Kidney epithelial cell (primary cell): ENCODE data around the gene LSM14A. TPM values are rescaled to one million over a fixed set of nuclear protein-coding genes. Genes with fewer than 3 reads are reported as not detected.

Source experiments
- DNase-seq: peaks from one replicate; pipeline ENCODE4 v3.0.0-alpha.2; 2010; ENCODE audit warnings: low read depth
- H3K27me3 ChIP-seq: 2 replicates; pipeline ENCODE4 v1.6.0; 2011; ENCODE audit warnings: low read length; ENCODE audit not compliant: control insufficient read depth, insufficient read depth
- H3K36me3 ChIP-seq: 2 replicates; pipeline ENCODE4 v1.5.1; 2011; ENCODE audit warnings: low read length; ENCODE audit not compliant: control insufficient read depth, insufficient read depth
- H3K4me3 ChIP-seq: 2 replicates; pipeline ENCODE4 v1.5.1; 2011; ENCODE audit warnings: low read depth, mild to moderate bottlenecking, control low read depth, low read length
- CTCF ChIP-seq: IDR thresholded peaks from 2 replicates; pipeline ENCODE4 v1.5.1; 2011; ENCODE audit warnings: mild to moderate bottlenecking, moderate library complexity, low read length, control low read depth, inconsistent platforms; ENCODE audit not compliant: insufficient read depth, poor library complexity, severe bottlenecking
- total RNA-seq: library from RNA; depleted of rRNA; stranded (reverse); fragments of >200 nt; gene quantifications from 2 replicates; pipeline ENCODE4 v1.2.3, GENCODE V29; 2015

Gene LSM14A
- total RNA-seq, 1 donor from 2014 or later, result 105 TPM

DNA sequence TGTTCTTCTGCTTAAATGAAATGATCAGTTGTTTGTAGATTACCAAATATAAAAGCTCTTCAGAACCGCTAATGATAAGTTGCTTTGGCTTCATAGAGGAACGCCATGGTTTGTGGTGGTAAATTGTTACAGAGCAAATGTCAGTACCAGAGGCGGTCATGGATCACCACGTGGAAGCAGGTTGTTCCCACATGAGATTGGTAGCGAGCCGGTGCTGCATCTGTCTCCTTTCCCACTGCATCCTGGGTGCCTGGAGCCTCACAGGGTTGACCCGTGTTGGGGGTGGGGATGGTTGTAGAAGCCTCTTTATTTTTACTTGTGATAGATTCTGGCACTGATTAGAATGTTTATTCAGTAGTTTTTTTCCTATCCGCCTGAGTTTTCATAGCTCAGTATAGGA is 96.8 kb downstream of the LSM14A start:
- Histone ChIP-seq H3K27me3 (no peaks in the 10 kb centered on the region), H3K36me3 (peaks cover 1% of the 10 kb centered on the region), H3K4me3 (no peak overlapping the region)
- no peak for TF ChIP-seq CTCF
- no peak for DNase-seq

- TF ChIP-seq CTCF, result no peak
- no peak for DNase-seq
- no peak overlapping the region for H3K4me3 ChIP-seq
Measured at GRCh38 chr19:34269489-34269888, 97.2 kb downstream of the LSM14A start.

DNA sequence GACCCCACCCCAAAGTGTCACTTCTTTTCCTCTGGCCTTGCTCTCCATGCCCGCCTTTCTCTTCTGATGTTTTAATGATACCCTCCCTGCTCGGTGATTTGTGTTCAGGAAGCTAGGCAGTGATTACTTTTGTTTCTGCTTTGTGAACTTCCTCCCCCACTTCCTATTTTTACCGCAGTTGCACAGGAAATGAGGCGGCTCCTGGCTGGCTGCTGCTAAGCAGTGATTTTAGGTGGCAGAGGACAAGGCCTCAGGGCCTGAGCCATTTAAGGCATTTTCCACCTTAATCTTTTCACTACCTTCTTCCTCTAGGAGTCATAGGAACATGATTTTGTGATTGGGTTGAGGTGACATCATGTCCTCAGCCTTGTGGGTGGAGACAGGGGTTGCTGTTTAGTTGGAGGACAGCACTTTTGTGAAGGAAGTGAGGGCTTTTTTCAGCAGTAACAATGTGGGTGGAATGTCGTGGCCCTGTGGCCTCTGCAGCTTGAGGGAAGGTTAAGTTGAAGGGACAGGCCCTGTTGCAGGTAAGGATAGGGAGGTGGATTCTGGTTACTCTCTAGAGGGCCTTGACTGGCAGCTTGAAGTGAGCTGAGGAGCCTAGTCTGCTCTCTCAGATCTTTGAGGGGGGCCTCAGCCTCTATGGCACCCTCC is 97.8 kb downstream of the LSM14A start:
- peak; percentile 68 for DNase-seq
- Histone ChIP-seq H3K36me3 (peaks cover 1% of the 10 kb centered on the region), H3K4me3 (no peak overlapping the region), H3K27me3 (no peaks in the 10 kb centered on the region)
- TF ChIP-seq CTCF, result no peak

More at GRCh38 chr19:34269489-34269888, 97.2 kb downstream of the LSM14A start:
- Histone ChIP-seq H3K36me3 (peaks cover 1% of the 10 kb centered on the region), H3K27me3 (no peaks in the 10 kb centered on the region)

DNA sequence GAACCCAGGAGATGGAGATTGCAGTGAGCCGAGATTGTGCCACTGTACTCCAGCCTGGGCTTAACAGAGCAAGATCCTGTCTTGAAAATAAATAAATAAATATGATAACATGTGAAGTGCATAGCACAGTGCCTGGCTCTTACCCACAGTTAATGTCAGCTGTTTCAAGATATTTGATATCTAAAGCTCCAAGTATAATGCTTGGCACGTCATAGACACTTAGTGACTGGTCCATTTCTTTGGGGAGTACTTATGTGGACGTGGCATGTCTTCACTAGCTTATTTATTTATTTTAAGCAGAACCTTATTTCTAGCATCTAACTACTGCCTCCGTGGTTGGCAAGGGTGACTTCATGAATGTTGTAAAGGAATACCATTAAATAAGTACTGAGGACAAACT is 100.8 kb downstream of the LSM14A start:
- Histone ChIP-seq H3K36me3 (peaks cover 1% of the 10 kb centered on the region), H3K4me3 (no peak overlapping the region), H3K27me3 (no peaks in the 10 kb centered on the region)
- no peak for TF ChIP-seq CTCF
- DNase-seq, result no peak

DNA sequence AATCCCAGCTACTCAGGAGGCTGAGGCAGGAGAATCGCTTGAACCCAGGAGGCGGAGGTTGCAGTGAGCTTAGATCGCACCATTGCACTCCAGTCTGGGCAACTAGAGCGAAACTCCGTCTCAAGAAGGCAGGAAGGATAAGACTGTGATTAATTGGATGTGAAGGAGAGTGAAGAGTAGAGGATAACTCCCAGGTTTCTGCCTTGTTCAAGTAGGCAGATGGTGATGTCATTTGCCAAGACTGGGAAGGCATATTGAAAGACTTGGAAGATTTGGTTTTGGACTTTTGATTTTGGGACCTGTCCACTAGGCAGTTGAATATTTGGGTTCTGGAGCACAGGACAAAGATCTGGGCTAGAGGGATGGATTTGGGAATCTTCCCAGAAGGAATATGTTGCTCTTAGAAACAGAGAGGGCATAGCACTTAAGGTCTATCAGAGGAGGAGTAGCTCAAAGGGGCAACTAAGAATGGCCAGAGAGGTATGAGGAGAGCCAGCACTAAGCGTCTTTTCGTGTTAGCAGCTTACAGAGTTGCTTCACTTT is 102.1 kb downstream of the LSM14A start:
- TF ChIP-seq CTCF, result no peak
- Histone ChIP-seq H3K4me3 (no peak overlapping the region), H3K36me3 (peaks cover 1% of the 10 kb centered on the region), H3K27me3 (no peaks in the 10 kb centered on the region)
- no peak for DNase-seq
